ENCODE results near the gene CADM4.

DNA sequence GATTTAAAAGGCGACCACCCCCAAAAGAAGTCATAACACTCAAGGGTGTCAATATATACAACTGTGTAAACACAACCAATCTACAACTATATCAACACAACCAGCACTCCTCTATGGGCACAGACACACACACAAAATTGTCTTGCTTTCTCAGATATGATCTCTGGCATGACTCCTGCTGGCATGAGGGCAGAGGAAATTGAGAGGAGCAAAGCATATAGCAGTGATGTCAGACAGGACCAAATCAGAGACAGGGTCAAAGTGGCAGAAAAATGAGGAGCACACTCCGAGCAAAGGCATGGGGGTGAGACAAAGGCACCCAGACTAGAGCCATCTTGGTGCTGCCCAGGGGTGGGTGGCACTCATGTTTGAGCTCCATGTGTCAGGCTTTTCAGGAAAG lies 53.3 kb downstream of the CADM4 start:
- TF ChIP-seq, protein P1, sequence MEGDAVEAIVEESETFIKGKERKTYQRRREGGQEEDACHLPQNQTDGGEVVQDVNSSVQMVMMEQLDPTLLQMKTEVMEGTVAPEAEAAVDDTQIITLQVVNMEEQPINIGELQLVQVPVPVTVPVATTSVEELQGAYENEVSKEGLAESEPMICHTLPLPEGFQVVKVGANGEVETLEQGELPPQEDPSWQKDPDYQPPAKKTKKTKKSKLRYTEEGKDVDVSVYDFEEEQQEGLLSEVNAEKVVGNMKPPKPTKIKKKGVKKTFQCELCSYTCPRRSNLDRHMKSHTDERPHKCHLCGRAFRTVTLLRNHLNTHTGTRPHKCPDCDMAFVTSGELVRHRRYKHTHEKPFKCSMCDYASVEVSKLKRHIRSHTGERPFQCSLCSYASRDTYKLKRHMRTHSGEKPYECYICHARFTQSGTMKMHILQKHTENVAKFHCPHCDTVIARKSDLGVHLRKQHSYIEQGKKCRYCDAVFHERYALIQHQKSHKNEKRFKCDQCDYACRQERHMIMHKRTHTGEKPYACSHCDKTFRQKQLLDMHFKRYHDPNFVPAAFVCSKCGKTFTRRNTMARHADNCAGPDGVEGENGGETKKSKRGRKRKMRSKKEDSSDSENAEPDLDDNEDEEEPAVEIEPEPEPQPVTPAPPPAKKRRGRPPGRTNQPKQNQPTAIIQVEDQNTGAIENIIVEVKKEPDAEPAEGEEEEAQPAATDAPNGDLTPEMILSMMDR (IDR thresholded peaks at IDR 0.05; ENCODE audit: low read depth, low read length), result no peak
- TF ChIP-seq POLR2A (IDR thresholded peaks at IDR 0.05; ENCODE audit: extremely low read depth, insufficient read length) (no peak), MYC (IDR thresholded peaks at IDR 0.05; ENCODE audit: low read depth, low read length) (no peak)
- TF ChIP-seq, protein P2, sequence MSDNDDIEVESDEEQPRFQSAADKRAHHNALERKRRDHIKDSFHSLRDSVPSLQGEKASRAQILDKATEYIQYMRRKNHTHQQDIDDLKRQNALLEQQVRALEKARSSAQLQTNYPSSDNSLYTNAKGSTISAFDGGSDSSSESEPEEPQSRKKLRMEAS (IDR thresholded peaks at IDR 0.05; ENCODE audit: low read depth, low read length), result no peak

All from NB4 (cell line).